Measurements from ENCODE around the gene TMC6.
"Not testable (repeated sequence)": the region's sequence is repeated elsewhere in the genome, so short reads cannot be mapped to it uniquely, and the experiment has no call there.

GRCh38 chr17:78171591-78172248 lies 43.2 kb upstream of the TMC6 start:
- not testable (repeated sequence) for TF ChIP-seq CTCF (IDR thresholded peaks at IDR 0.05); POLR2AphosphoS5 (IDR thresholded peaks at IDR 0.05; ENCODE audit: insufficient read depth in 1 of 2, low read depth in 1 of 2); POLR2A (IDR thresholded peaks at IDR 0.05)

Data from vagina (tissue), 2 donors.